IPS DF 19.7 (cell line): ENCODE data around the gene KCTD1.

Experiments used
- DNase-seq: peaks from one replicate; pipeline ENCODE4 v3.0.0-alpha.2; 2013; ENCODE audit warnings: low read depth, low spot score

Gene KCTD1

GRCh38 chr18:26549263-26550094, 1.1 kb upstream of the KCTD1 start:
- no peak for DNase-seq

GRCh38 chr18:26547646-26548414, 523 bp downstream of the KCTD1 start:
- no peak for DNase-seq

- no peak for DNase-seq
Observed at GRCh38 chr18:26546875-26547645, 1.3 kb downstream of the KCTD1 start.

- DNase-seq = no peak
Observed at GRCh38 chr18:26546170-26546874, 2.0 kb downstream of the KCTD1 start.

- no peak for DNase-seq
Observed at GRCh38 chr18:26545335-26546123, 2.8 kb downstream of the KCTD1 start.

- no peak for DNase-seq
Observed at GRCh38 chr18:26544451-26544850, 3.9 kb downstream of the KCTD1 start.

GRCh38 chr18:26543373-26543772, 5.0 kb downstream of the KCTD1 start:
- no peak for DNase-seq

GRCh38 chr18:26540043-26540628, 8.2 kb downstream of the KCTD1 start:
- DNase-seq = no peak

GRCh38 chr18:26538524-26538923, 9.8 kb downstream of the KCTD1 start:
- no peak for DNase-seq

GRCh38 chr18:26536664-26537063, 11.7 kb downstream of the KCTD1 start:
- DNase-seq = no peak

GRCh38 chr18:26536032-26536431, 12.3 kb downstream of the KCTD1 start:
- no peak for DNase-seq

- DNase-seq = no peak
Observed at GRCh38 chr18:26535630-26536029, 12.7 kb downstream of the KCTD1 start.

GRCh38 chr18:26532367-26533340, 15.7 kb downstream of the KCTD1 start:
- no peak for DNase-seq

GRCh38 chr18:26531605-26532298, 16.6 kb downstream of the KCTD1 start:
- DNase-seq = no peak

- DNase-seq = no peak
Observed at GRCh38 chr18:26526966-26527234, 21.5 kb downstream of the KCTD1 start.

- no peak for DNase-seq
Observed at GRCh38 chr18:26526128-26526965, 22.0 kb downstream of the KCTD1 start.

- DNase-seq = no peak
Observed at GRCh38 chr18:26524504-26525351, 23.6 kb downstream of the KCTD1 start.
